Keratinocyte (primary cell): ENCODE data around the gene CDCA3. TPM values are rescaled to one million over a fixed set of nuclear protein-coding genes. Genes with fewer than 3 reads are reported as not detected.

Experiments used
- DNase-seq: peaks from one replicate; pipeline ENCODE4 v3.0.0-alpha.2; 2011; ENCODE audit warnings: low read depth, missing footprints, low spot score
- FAIRE-seq: peaks from 2 replicates; lab custom pipeline; 2011; peaks lifted over from hg19 to GRCh38; lab: Jason Lieb, UNC
- H2AFZ ChIP-seq: 2 replicates; pipeline ENCODE4 v1.6.0; 2012; ENCODE audit warnings: low read length, control low read depth, inconsistent platforms; ENCODE audit not compliant: control insufficient read depth
- H3K27ac ChIP-seq: 2 replicates; pipeline ENCODE4 v1.5.1; 2011; ENCODE audit warnings: low read length; ENCODE audit not compliant: control insufficient read depth, insufficient read depth
- H3K27me3 ChIP-seq: 3 replicates; pipeline ENCODE4 v1.6.0; 2011; ENCODE audit warnings: low read length; ENCODE audit not compliant: control insufficient read depth, insufficient read depth; ENCODE audit errors: extremely low read depth
- H3K36me3 ChIP-seq, 2 experiments: 2 replicates in 1 of 2; 3 replicates in 1 of 2; pipeline ENCODE4 v1.5.1; 2011; ENCODE audit warnings: low read length in 2 of 2, mild to moderate bottlenecking in 1 of 2; ENCODE audit not compliant: control insufficient read depth in 2 of 2, insufficient read depth in 2 of 2; ENCODE audit errors: extremely low read depth in 1 of 2
- H3K4me1 ChIP-seq: 3 replicates; pipeline ENCODE4 v1.5.1; 2011; ENCODE audit warnings: low read length; ENCODE audit not compliant: control insufficient read depth, insufficient read depth; ENCODE audit errors: extremely low read depth
- H3K4me2 ChIP-seq: 3 replicates; pipeline ENCODE4 v1.6.0; 2011; ENCODE audit warnings: low read depth, low read length; ENCODE audit not compliant: control insufficient read depth, insufficient read depth; ENCODE audit errors: extremely low read depth
- H3K4me3 ChIP-seq, 3 experiments: fragments of 200-600 bp in 1 of 3; sonication (generic) in 1 of 3; 2 replicates in 2 of 3; 3 replicates in 1 of 3; pipeline ENCODE4 v1.5.1; 2011 to 2016; ENCODE audit warnings: low read length in 3 of 3, mild to moderate bottlenecking in 3 of 3, control low read depth in 2 of 3, inconsistent platforms in 1 of 3, low read depth in 1 of 3, mixed read lengths in 1 of 3, mixed run types in 1 of 3, moderate library complexity in 1 of 3; ENCODE audit not compliant: control insufficient read depth in 2 of 3, insufficient read depth in 2 of 3; ENCODE audit errors: extremely low read depth in 1 of 3
- H3K79me2 ChIP-seq: 2 replicates; pipeline ENCODE4 v1.6.0; 2012; ENCODE audit warnings: low read length; ENCODE audit not compliant: control insufficient read depth, insufficient read depth
- H3K9ac ChIP-seq: 3 replicates; pipeline ENCODE4 v1.6.0; 2011; ENCODE audit warnings: low read length; ENCODE audit not compliant: control insufficient read depth, insufficient read depth; ENCODE audit errors: extremely low read depth
- H3K9me1 ChIP-seq: 3 replicates; pipeline ENCODE4 v1.6.0; 2011; ENCODE audit warnings: low read length; ENCODE audit not compliant: control insufficient read depth, insufficient read depth; ENCODE audit errors: extremely low read depth
- H3K9me3 ChIP-seq: 2 replicates; pipeline ENCODE4 v1.5.1; 2012; ENCODE audit warnings: low read depth, low read length; ENCODE audit not compliant: control insufficient read depth
- H4K20me1 ChIP-seq: 3 replicates; pipeline ENCODE4 v1.6.0; 2011; ENCODE audit warnings: low read length; ENCODE audit not compliant: control insufficient read depth, insufficient read depth; ENCODE audit errors: extremely low read depth
- EZH2 ChIP-seq: IDR thresholded peaks from one replicate; pipeline ENCODE4 v1.6.1; 2012; ENCODE audit warnings: inconsistent platforms, mild to moderate bottlenecking, low read length, moderate library complexity
- dilution Hi-C: fragments of 300-500 bp; cut with MboI; formaldehyde crosslinking; loops from one replicate; pipeline ENCODE4 v1.7.0; 2020; ENCODE audit warnings: low sequenced_read_pairs; ENCODE audit not compliant: extremely low pct_ligation_motif_present
- polyA plus RNA-seq, 5 experiments: library from polyadenylated mRNA; depleted of rRNA in 3 of 5; stranded (reverse) in 3 of 5; stranded (forward) in 1 of 5; unstranded in 1 of 5; fragments of >200 nt; gene quantifications; 1 replicate in 1 of 5; 2 replicates in 3 of 5; 3 replicates in 1 of 5; pipeline versions ENCODE4 v1.2.1 to v1.2.3, GENCODE V29; 2011 to 2012; ENCODE audit warnings: missing spikeins in 2 of 5, low read depth in 1 of 5, low replicate concordance in 1 of 5
- TF ChIP-seq, protein P1 (sequence below), 3 experiments: IDR thresholded peaks in 1 of 3; conservative IDR thresholded peaks in 1 of 3; optimal IDR thresholded peaks in 1 of 3; 2 replicates in 2 of 3; 3 replicates in 1 of 3; pipeline versions ENCODE3 to v1.5.1; 2011; ENCODE audit warnings: low read length in 3 of 3, mild to moderate bottlenecking in 3 of 3, moderate library complexity in 2 of 3, control low read depth in 1 of 3, inconsistent platforms in 1 of 3; ENCODE audit not compliant: insufficient read depth in 2 of 3; ENCODE audit errors: extremely low read depth in 1 of 3

Gene CDCA3
- polyA plus RNA-seq, 1 donor (not counting 4 experiments of a cell fraction or from before 2014, with no cell fraction given) = 15.0 TPM

DNA sequence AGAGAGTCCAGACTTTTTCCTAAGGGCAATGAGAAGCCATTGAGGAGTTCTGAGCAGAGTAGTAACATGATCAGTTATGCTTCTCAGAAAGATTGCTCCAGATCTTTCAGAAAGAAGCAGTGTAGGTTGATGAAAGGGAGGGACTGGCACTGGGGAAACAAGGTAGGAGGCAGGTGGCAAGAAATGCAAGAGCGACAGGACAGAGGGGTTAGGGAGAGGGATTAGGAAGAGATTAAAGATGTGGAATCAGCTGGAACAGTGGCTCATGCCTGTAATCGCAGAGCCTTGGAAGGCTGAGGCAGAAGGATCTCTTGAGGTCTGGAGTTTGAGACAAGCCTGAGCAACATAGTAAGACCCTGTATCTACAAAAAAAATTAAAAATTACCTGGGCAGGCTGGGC is 3.4 kb downstream of the CDCA3 start:
- Histone ChIP-seq H4K20me1 (no peaks in the 10 kb centered on the region), H3K36me3 (peaks cover 5 to 27% of the 10 kb centered on the region in 2 experiments), H3K9ac (no peak overlapping the region), H3K4me3 (no peak overlapping the region), H3K9me3 (no peaks in the 10 kb centered on the region), H3K27ac (no peak overlapping the region), H3K4me2 (no peak overlapping the region), H3K27me3 (no peaks in the 10 kb centered on the region), H2AFZ (no peak overlapping the region), H3K4me1 (peaks cover 11% of the 10 kb centered on the region), H3K79me2 (peaks cover 13% of the 10 kb centered on the region), H3K9me1 (no peaks in the 10 kb centered on the region)
- dilution Hi-C loops = no loop called here
- FAIRE-seq (no peak), DNase-seq (no peak)
- TF ChIP-seq EZH2 = no peak
- TF ChIP-seq, protein P1, sequence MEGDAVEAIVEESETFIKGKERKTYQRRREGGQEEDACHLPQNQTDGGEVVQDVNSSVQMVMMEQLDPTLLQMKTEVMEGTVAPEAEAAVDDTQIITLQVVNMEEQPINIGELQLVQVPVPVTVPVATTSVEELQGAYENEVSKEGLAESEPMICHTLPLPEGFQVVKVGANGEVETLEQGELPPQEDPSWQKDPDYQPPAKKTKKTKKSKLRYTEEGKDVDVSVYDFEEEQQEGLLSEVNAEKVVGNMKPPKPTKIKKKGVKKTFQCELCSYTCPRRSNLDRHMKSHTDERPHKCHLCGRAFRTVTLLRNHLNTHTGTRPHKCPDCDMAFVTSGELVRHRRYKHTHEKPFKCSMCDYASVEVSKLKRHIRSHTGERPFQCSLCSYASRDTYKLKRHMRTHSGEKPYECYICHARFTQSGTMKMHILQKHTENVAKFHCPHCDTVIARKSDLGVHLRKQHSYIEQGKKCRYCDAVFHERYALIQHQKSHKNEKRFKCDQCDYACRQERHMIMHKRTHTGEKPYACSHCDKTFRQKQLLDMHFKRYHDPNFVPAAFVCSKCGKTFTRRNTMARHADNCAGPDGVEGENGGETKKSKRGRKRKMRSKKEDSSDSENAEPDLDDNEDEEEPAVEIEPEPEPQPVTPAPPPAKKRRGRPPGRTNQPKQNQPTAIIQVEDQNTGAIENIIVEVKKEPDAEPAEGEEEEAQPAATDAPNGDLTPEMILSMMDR (optimal IDR thresholded peaks at IDR 0.05 in 1 of 3, IDR thresholded peaks at IDR 0.05 in 1 of 3, conservative IDR thresholded peaks at IDR 0.05 in 1 of 3; ENCODE audit: extremely low read depth in 1 of 3, insufficient read depth in 2 of 3, low read length in 3 of 3) = no peak

DNA sequence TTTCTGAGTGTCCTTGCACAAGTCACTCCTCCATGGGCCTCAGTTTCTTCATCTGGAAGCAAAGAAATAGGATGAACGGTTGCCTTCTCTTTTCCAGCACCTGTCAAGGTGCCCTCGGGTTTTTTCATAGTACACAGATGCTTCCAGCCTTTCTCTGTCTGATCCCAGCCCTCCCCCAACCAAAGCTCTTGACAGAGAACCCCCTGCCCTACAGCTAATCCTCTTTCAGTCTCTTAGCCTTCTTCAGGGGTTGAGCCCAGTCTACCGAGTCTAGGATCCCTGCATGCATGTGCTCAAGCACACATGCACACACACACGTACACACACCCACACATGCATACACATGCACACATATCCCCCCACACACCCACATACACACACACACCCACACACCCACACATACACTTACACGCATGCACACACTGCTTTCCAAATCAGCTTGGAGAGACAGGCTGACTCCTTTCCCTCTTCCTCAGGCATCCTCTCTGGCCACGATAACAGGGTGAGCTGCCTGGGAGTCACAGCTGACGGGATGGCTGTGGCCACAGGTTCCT is 4.7 kb downstream of the CDCA3 start:
- Histone ChIP-seq H3K36me3 (peaks cover 5 to 27% of the 10 kb centered on the region in 2 experiments), H3K27ac (no peak overlapping the region), H3K4me3 (no peak overlapping the region), H3K4me1 (peaks cover 11% of the 10 kb centered on the region), H2AFZ (no peak overlapping the region), H3K27me3 (no peaks in the 10 kb centered on the region), H3K9me3 (no peaks in the 10 kb centered on the region), H4K20me1 (no peaks in the 10 kb centered on the region), H3K79me2 (peaks cover 13% of the 10 kb centered on the region), H3K9me1 (no peaks in the 10 kb centered on the region), H3K9ac (no peak overlapping the region), H3K4me2 (no peak overlapping the region)
- DNase-seq (no peak), FAIRE-seq (no peak)
- dilution Hi-C loops = no loop called here
- no peak for TF ChIP-seq EZH2
- TF ChIP-seq, protein P1 (optimal IDR thresholded peaks at IDR 0.05 in 1 of 3, IDR thresholded peaks at IDR 0.05 in 1 of 3, conservative IDR thresholded peaks at IDR 0.05 in 1 of 3; ENCODE audit: extremely low read depth in 1 of 3, insufficient read depth in 2 of 3, low read length in 3 of 3) = no peak
